Neutrophil (primary cell): ENCODE data around the gene PLPPR5.

ENCODE experiments used
- H3K27ac ChIP-seq: fragments of 200-600 bp; sonication (generic); 2 replicates; pipeline ENCODE4 v1.5.1; 2016; ENCODE audit warnings: mild to moderate bottlenecking, moderate library complexity
- H3K27me3 ChIP-seq: fragments of 200-600 bp; sonication (generic); 2 replicates; pipeline ENCODE4 v1.6.0; 2016; ENCODE audit warnings: mild to moderate bottlenecking
- H3K36me3 ChIP-seq: fragments of 200-600 bp; sonication (generic); 2 replicates; pipeline ENCODE4 v1.5.1; 2017
- H3K4me1 ChIP-seq, 2 experiments: fragments of 200-600 bp in 1 of 2; sonication (generic) in 1 of 2; 1 replicate in 1 of 2; 2 replicates in 1 of 2; pipeline versions ENCODE4 v1.5.1 to v1.6.1; 2013 to 2016; ENCODE audit warnings: low read depth in 1 of 2, low read length in 1 of 2, mild to moderate bottlenecking in 1 of 2, moderate library complexity in 1 of 2; ENCODE audit not compliant: control insufficient read depth in 1 of 2, insufficient read depth in 1 of 2
- H3K4me3 ChIP-seq, 2 experiments: fragments of 200-600 bp in 1 of 2; sonication (generic) in 1 of 2; 1 replicate in 1 of 2; 2 replicates in 1 of 2; pipeline ENCODE4 v1.5.1; 2013 to 2016; ENCODE audit warnings: low read depth in 1 of 2, low read length in 1 of 2, mild to moderate bottlenecking in 1 of 2, moderate library complexity in 1 of 2
- H3K9me3 ChIP-seq: fragments of 200-600 bp; sonication (generic); 2 replicates; pipeline ENCODE4 v1.5.1; 2016
- CTCF ChIP-seq: fragments of 200-600 bp; sonication (generic); IDR thresholded peaks from 2 replicates; pipeline ENCODE4 v1.5.1; 2016; ENCODE audit warnings: antibody characterized with exemption

The PLPPR5 gene

DNA sequence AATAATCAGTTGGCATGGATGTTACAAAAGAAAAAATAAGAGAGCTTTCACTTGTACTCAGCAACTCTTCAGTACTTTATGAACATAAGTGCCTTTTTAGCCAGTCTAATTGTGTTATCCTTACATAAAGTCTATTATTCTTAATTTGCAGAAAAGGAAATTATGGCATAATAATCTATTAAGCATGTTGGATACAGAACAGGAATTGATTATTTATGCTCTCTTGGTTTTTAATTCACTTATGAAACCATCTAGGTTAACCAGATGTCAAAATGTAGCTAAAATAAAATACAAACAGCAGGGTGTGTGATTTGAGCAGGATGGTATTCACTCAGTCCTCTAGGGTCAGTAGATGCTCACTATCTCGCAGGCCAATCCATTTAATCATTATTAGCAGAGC is 79.7 kb downstream of the PLPPR5 start:
- TF ChIP-seq CTCF = no peak
- Histone ChIP-seq H3K9me3 (no peaks in the 10 kb centered on the region), H3K4me1 (no peaks in the 10 kb centered on the region), H3K27me3 (no peaks in the 10 kb centered on the region), H3K36me3 (no peaks in the 10 kb centered on the region), H3K27ac (no peak overlapping the region), H3K4me3 (no peak overlapping the region)

DNA sequence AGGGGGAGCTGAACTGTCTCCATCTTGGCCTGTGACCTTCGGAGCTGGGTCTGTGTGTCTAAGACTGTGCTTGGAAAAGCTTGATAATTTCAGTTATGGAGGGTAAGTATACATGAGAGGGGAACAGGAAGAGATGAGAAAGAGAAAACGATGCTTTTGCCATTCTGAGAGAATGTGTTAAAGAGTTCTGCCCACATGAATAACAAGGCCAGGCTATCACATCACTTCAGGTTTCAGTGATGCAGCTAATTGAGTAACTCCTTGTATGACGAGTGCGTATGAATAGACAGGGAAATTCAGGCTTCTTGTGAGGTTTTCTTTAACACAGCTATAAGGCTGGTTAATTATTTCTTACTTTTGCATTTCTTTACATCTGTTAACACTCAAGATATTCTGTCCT is 81.0 kb downstream of the PLPPR5 start:
- Histone ChIP-seq H3K27ac (no peak overlapping the region), H3K36me3 (no peaks in the 10 kb centered on the region), H3K4me3 (no peak overlapping the region), H3K4me1 (no peaks in the 10 kb centered on the region), H3K27me3 (no peaks in the 10 kb centered on the region), H3K9me3 (no peaks in the 10 kb centered on the region)
- TF ChIP-seq CTCF = no peak

DNA sequence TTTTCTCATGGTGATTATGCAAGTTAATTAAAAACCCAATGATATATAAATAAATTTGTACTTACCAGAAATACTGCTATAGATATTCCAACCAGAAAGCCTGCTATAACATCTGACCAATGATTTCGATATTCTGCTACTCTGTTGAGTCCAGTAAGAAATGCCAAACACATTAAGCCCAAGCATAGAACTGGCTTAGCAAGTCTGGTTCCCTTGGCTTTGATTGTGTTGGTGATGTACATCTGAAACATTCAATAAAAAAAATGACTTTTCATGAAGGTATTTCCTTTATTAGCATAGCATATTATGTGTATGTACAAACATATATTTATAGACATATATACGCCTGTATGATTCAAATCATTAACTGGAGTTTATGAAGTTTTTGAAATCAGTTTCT is 82.8 kb downstream of the PLPPR5 start:
- Histone ChIP-seq H3K27me3 (no peaks in the 10 kb centered on the region), H3K4me3 (no peak overlapping the region), H3K4me1 (no peaks in the 10 kb centered on the region), H3K27ac (no peak overlapping the region), H3K9me3 (no peaks in the 10 kb centered on the region), H3K36me3 (no peaks in the 10 kb centered on the region)
- no peak for TF ChIP-seq CTCF

GRCh38 chr1:98920441-98921110 is 84.1 kb downstream of the PLPPR5 start:
- no peaks in the 10 kb centered on the region for H3K36me3 ChIP-seq
- no peak overlapping the region for H3K27ac ChIP-seq
- no peaks in the 10 kb centered on the region for H3K9me3 ChIP-seq
- no peak for TF ChIP-seq CTCF
- H3K27me3 ChIP-seq = no peaks in the 10 kb centered on the region
- H3K4me3 ChIP-seq = no peak overlapping the region
- H3K4me1 ChIP-seq = no peaks in the 10 kb centered on the region

DNA sequence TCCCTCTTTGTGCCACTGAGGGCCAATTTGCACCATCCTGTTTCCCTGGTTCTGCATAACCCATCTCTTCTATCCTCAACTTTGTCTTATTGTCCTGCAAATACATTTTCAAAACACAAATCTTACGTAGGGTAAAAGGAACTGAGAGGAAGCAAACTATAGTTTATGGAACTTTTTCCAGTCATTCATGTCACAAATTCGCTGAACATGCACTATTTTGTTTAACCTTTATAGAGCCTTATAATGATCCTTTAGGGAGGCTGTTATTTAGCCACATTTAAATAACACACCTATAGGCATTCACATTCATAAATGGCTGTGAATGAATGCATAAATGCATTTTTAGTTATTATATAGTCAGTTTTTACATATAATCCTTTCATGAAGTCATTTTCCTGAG is 85.0 kb downstream of the PLPPR5 start:
- Histone ChIP-seq H3K27me3 (no peaks in the 10 kb centered on the region), H3K4me1 (no peaks in the 10 kb centered on the region), H3K9me3 (no peaks in the 10 kb centered on the region), H3K4me3 (no peak overlapping the region), H3K27ac (no peak overlapping the region), H3K36me3 (no peaks in the 10 kb centered on the region)
- TF ChIP-seq CTCF = no peak

DNA sequence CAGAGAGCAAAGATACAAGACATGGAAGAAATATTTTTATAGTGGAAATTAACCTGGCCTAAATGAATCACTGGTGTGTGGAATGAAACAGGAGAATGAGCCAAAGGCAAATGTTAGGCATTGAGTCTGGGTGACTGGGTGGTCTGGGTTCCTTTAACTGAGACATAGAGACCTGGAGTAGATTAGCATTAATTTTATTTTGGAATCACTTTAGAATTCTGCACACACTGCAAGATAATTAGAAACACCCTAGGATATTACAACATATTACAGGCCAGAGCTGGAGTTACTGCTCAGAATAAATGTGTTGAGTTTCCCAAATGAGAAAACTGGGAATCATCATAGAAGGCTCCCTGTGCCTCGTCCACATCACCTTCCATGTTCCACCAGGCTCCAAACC is 85.5 kb downstream of the PLPPR5 start:
- Histone ChIP-seq H3K9me3 (no peaks in the 10 kb centered on the region), H3K27ac (no peak overlapping the region), H3K36me3 (no peaks in the 10 kb centered on the region), H3K4me3 (no peak overlapping the region), H3K27me3 (no peaks in the 10 kb centered on the region), H3K4me1 (no peaks in the 10 kb centered on the region)
- TF ChIP-seq CTCF = no peak
